ENCODE measurements around the gene ERLEC1.

- no peak for TF ChIP-seq CTCF (IDR thresholded peaks at IDR 0.05)
- no peak for TF ChIP-seq POLR2AphosphoS5 (IDR thresholded peaks at IDR 0.05)
- no peak for TF ChIP-seq POLR2A (IDR thresholded peaks at IDR 0.05)
- TF ChIP-seq EP300 (IDR thresholded peaks at IDR 0.05): no peak
Measured at GRCh38 chr2:53843595-53843994, 56.8 kb downstream of the ERLEC1 start.

Data from suprapubic skin (tissue), 4 donors.